Astrocyte of the cerebellum (primary cell): ENCODE results near the gene HTR3D.
"Not testable (repeated sequence)": the region's sequence is repeated elsewhere in the genome, so short reads cannot be mapped to it uniquely, and the experiment has no call there.

Source experiments
- DNase-seq: peaks from one replicate; pipeline ENCODE4 v3.0.0-alpha.2; 2011; ENCODE audit warnings: low read depth
- H3K4me3 ChIP-seq: 2 replicates; pipeline ENCODE4 v1.5.1; 2011; ENCODE audit warnings: mild to moderate bottlenecking, low read depth, low read length, moderate library complexity
- in situ Hi-C: cut with HindIII; loops from 2 replicates; pipeline ENCODE4 v1.10.0; 2017; ENCODE audit warnings: low sequenced_read_pairs
- TF ChIP-seq, protein P1 (sequence below): IDR thresholded peaks from 2 replicates; pipeline ENCODE4 v1.5.1; 2012; ENCODE audit warnings: low read length, low read depth, moderate library complexity, mild to moderate bottlenecking; ENCODE audit errors: missing control alignments

Gene HTR3D

DNA sequence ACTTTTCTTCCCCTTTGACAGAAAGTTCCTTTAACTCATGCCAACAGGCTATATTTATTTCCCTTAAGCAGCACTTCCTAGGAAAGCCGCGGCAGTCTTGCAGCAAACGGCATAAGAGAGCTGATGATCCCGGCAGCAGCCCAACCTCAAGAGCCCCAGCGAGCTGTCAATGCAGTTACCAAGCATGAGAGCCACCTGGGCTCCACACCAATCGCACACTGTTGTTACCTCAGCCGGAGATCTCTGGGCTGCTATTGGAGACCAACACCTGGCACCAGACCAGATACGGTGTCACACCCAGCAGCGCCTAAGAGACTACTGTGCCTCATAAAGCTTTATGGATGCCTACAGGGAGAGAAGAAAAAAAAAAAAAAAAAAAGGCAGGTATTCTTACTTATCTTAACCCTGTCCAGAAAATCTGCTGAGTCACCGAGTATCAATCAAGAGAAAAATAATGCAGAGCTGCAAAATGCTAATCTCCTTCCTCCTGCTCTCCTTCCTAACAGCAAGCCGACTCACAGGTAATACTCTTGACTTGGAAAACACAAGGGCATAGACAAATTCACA lies 25.5 kb upstream of the HTR3D start:
- TF ChIP-seq, protein P1, sequence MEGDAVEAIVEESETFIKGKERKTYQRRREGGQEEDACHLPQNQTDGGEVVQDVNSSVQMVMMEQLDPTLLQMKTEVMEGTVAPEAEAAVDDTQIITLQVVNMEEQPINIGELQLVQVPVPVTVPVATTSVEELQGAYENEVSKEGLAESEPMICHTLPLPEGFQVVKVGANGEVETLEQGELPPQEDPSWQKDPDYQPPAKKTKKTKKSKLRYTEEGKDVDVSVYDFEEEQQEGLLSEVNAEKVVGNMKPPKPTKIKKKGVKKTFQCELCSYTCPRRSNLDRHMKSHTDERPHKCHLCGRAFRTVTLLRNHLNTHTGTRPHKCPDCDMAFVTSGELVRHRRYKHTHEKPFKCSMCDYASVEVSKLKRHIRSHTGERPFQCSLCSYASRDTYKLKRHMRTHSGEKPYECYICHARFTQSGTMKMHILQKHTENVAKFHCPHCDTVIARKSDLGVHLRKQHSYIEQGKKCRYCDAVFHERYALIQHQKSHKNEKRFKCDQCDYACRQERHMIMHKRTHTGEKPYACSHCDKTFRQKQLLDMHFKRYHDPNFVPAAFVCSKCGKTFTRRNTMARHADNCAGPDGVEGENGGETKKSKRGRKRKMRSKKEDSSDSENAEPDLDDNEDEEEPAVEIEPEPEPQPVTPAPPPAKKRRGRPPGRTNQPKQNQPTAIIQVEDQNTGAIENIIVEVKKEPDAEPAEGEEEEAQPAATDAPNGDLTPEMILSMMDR: no peak
- in situ Hi-C loops: loop anchor here (5.0 kb wide), 1 partner anchor 44 kb away; no protein-coding TSS in a partner anchor
- DNase-seq: no peak
- no peak overlapping the region for H3K4me3 ChIP-seq

DNA sequence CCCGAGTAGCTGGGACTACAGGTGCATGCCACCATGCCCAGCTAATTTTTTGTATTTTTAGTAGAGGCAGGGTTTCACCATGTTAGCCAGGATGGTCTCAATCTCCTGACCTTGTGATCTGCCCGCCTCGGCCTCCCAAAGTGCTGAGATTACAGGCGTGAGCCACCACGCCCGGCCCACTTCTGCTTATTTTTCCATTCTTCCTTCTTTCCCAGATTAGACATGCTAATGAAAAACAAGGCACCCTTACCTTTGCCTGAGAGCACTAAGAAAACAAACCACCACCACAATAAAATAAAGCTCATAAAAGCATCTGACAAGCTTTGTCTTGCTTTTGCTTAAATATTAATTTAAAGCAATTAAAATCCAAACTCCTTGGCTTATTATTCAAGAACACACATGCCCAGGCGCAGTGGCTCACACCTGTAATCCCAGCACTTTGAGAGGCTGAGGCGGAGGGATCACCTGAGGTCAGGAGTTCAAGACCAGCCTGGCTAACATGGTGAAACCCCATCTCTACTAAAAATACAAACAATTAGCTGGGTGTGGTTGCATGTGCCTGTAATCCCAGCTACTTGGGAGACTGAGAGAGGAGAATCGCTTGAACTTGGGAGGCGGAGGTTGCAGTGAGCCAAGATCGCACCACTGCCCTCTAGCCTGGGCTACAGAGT lies 24.3 kb upstream of the HTR3D start:
- in situ Hi-C loops: loop anchor here (5.0 kb wide), 1 partner anchor 45 kb away; no protein-coding TSS in a partner anchor
- not testable (repeated sequence) for H3K4me3 ChIP-seq, DNase-seq

DNA sequence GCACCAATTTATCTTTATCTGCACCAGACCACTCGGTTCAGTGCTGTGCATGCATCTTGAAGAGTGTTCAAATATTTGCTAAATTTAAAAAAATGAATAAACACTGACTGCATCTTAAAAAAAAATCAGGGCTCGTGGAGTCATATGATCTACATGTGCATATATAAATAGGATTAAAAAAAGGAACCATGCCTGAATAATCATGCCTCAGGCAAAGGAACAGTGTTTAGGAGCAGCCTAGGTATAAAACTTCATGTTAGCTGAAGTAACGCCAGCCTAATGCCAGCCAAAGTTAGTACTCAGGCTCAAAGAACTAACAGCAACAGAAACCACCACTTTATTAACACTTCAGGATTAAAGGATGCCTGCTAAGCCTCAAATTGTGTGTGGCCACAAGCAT lies 23.4 kb upstream of the HTR3D start:
- DNase-seq: no peak
- TF ChIP-seq, protein P1: no peak
- in situ Hi-C loops: loop anchor here (5.0 kb wide), 1 partner anchor 46 kb away; no protein-coding TSS in a partner anchor
- H3K4me3 ChIP-seq: no peak overlapping the region

DNA sequence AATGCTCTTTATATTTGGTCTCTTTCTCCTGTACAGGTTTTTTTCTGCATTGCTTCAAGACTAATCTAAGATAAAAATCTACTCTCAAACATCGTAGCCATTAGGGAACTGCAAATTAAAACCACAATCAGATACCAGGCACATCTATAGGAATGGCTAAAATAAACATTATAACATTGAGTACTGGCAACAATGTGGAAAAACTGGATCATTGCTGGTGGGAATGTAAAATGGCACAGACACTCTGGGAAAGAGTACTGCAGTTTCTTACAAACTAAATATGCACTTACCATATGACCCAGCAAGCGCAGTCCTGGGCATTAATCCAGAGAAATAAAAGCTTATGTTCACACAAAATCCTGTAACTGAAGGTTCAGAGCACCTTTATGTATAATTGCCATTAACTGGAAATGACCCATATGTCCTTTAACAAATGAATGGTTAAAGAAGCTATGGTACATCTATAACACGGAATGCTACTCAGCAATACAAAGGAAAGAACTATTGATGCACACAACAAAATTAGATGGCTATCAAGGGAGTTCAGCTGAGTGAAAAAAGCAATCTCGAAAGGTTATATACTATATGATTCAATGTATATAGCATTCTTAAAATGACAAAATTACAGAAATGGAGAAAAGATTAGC lies 20.2 kb upstream of the HTR3D start:
- in situ Hi-C loops: loop anchor here (10.0 kb wide), 1 partner anchor 117 kb away; no protein-coding TSS in a partner anchor
- TF ChIP-seq, protein P1: no peak
- no peak for DNase-seq
- H3K4me3 ChIP-seq: no peak overlapping the region

DNA sequence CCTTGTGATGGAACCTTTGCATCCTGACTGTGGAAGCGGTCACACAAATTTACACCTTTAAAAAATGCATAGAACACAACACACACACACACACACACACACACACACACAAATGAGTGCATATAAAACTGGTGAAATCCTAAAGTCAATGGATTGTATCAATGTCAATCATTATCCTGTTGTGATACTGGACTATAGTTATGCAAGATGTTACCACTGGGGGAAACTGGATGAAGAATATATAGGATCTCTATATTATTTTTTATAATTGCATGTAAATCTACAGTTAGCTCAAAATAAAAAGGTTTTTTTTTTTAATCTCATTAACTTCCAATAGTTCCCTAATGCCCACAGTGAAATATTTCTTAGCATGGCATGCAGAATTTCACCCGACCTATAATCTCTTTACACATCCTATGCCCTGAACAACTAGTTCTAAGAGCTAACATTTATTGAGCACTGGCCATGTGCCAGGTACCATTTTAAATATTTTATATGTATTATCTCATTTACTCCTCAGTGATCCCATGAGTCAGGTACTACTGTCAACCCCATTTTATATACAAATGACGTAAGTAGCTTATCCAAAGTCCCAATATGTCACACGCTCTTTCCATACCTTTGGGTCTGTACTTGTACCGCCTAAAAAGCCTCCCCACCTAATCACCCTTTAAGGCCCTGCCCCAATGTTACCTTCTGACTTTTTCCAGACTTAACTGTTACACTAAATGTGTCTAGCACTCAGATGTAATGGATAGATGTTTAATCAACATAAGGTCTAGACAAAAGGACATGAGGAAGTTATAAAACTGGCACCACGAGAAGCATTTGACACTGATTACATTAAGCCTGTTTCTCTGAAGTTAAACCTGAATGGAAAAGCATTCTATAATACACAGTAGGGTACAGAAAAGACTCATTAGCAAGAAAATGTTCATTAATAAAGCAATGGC lies 19.3 kb upstream of the HTR3D start:
- in situ Hi-C loops: loop anchor here (10.0 kb wide), 1 partner anchor 117 kb away; no protein-coding TSS in a partner anchor
- TF ChIP-seq, protein P1: no peak
- H3K4me3 ChIP-seq: no peak overlapping the region
- DNase-seq: no peak

DNA sequence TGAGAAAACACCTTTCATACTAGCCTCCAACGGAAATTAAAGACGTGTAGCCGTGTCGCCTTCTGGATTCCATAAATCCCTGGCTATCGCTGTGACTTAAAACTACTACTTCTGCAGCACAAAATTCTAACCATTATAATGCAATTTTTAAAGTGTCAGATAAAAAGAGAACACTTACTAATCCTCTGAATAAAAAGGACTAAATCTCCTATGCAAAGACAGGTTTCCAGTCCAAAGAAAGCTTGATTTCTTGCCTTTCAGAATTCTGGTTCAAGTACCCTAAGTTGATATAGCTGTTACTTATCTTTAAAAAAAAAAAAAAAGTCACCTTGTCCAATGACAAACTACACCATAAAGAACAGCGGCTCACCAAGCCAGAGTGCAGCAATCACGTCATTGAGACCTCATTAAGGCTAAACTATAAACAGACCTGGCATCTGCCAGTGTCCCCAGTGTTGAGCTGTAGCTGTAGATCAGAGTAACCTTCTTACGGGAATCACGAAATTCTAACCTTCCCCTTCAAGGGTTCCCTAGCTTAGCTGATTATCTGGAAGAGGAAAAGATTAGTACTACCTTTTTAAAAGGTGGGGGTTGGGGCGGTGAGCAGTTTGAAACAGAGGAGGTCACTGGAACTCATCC lies 16.0 kb upstream of the HTR3D start:
- H3K4me3 ChIP-seq: no peak overlapping the region
- in situ Hi-C loops: loop anchor here (10.0 kb wide), 1 partner anchor 121 kb away; no protein-coding TSS in a partner anchor
- DNase-seq: no peak
- TF ChIP-seq, protein P1: no peak
